Activated T-helper 17 cell treated with anti-CD3 and anti-CD28 coated beads, Interleukin-2, amount 50 U/mL, for 72 hours (primary cell): Measurements from ENCODE around the gene CDK14. TPM values are rescaled to one million over a fixed set of nuclear protein-coding genes. Genes with fewer than 3 reads are reported as not detected.

Experiments
- ATAC-seq: fragments of 150-1000 bp; cut with Tn5 transposase; replicated peaks from 2 replicates; pipeline ENCODE4 v1.10.0; 2021; ENCODE audit warnings: mild to moderate bottlenecking, moderate library complexity
- H3K27ac Mint-ChIP-seq: one replicate; pipeline ENCODE4 v1.8.0; 2022; ENCODE audit warnings: mixed read lengths
- H3K27me3 Mint-ChIP-seq: one replicate; pipeline ENCODE4 v1.8.0; 2022; ENCODE audit warnings: mixed read lengths
- H3K36me3 Mint-ChIP-seq: one replicate; pipeline ENCODE4 v1.8.0; 2022; ENCODE audit warnings: low read depth, mild to moderate bottlenecking, mixed read lengths
- H3K4me1 Mint-ChIP-seq: one replicate; pipeline ENCODE4 v1.8.0; 2022; ENCODE audit warnings: mixed read lengths
- H3K4me3 Mint-ChIP-seq: one replicate; pipeline ENCODE4 v1.8.0; 2022; ENCODE audit warnings: mild to moderate bottlenecking, mixed read lengths
- H3K9me3 Mint-ChIP-seq: one replicate; pipeline ENCODE4 v1.8.0; 2022; ENCODE audit warnings: mixed read lengths
- total RNA-seq, 2 donors: library from RNA; stranded (reverse); gene quantifications; one replicate each; pipeline ENCODE4 v1.2.3, GENCODE V29; 2022

The CDK14 gene
- total RNA-seq, 2 donors from 2014 or later = 0.04 to 1.4 TPM

DNA sequence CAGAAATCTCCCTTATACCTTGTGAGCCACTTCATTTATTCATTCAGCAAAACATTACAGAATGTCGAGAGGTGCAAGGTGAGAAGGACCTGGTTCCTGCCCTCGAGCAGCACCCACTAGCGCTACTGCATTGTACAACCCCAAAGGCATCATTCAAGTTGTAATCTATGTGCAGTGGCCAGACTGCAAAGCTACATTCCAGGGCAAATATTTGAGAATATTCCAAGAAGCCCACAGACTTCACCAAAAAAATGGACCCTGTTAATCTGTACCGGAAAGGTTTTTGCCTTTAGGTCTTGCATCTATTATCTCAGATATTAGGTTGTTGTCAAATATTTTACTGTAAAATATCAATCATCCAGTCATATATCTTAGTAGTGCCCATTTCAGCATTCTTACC, 372.8 kb downstream of the CDK14 start:
- Mint-ChIP-seq H3K4me3 (no peak overlapping the region), H3K9me3 (peaks cover 9% of the 10 kb centered on the region), H3K36me3 (no peaks in the 10 kb centered on the region), H3K27ac (no peak overlapping the region), H3K4me1 (no peaks in the 10 kb centered on the region), H3K27me3 (no peaks in the 10 kb centered on the region)
- no peak for ATAC-seq

DNA sequence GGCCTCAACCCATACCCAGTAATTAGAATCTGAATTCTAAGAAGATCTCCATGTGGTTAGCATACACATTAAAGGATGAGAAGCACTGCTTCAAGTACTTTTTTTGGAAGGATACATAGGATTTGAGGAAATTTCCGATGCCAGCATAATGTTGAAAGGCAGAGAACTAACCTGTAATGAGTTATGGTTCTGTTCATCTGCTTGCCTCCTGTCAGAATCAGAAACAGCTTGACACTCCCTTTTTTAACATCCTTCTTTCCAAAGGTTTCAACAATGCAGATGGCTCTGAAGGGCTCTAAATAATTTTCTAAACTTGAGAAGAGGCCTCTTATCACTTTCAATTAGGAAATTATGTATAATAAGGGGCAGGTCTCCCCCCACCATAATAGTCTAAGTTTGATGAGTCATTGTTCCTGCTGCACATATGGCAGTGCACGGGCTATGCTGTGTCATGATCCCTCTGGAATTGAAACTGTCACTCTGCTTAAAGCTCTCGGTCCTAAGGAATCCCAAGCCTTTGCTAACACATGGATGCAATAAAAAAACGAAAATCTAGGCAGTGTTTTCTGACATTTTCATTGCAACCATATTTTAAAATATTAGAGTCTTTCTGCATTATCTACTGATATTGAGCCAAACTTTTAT, 376.9 kb downstream of the CDK14 start:
- Mint-ChIP-seq H3K27me3 (no peaks in the 10 kb centered on the region), H3K36me3 (no peaks in the 10 kb centered on the region), H3K27ac (no peak overlapping the region), H3K4me1 (no peaks in the 10 kb centered on the region), H3K4me3 (no peak overlapping the region), H3K9me3 (peaks cover 28% of the 10 kb centered on the region)
- ATAC-seq = no peak

DNA sequence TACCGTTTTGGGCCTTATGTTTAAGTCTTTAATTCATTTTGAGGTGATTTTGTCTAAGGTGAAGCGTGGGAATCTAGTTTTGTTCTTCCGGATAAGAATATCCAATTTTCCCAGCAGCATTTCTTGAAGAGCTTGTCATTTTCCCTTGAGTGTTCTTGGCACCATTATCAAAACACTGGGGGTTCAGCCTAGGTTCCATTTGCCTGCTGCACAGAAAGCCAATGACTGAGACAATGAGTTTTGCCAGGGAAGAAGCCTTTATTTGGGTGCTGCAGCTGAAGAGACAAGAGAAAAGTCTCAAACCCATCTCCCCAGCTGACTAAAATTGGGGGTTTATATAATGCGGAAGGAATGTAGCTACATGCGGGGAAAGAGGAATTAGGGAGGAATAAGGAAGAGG, 380.9 kb downstream of the CDK14 start:
- no peak for ATAC-seq
- no peak overlapping the region for H3K27ac Mint-ChIP-seq
- no peaks in the 10 kb centered on the region for H3K4me1 Mint-ChIP-seq
- H3K27me3 Mint-ChIP-seq = no peaks in the 10 kb centered on the region
- peaks cover 26% of the 10 kb centered on the region for H3K9me3 Mint-ChIP-seq
- no peaks in the 10 kb centered on the region for H3K36me3 Mint-ChIP-seq
- no peak overlapping the region for H3K4me3 Mint-ChIP-seq

DNA sequence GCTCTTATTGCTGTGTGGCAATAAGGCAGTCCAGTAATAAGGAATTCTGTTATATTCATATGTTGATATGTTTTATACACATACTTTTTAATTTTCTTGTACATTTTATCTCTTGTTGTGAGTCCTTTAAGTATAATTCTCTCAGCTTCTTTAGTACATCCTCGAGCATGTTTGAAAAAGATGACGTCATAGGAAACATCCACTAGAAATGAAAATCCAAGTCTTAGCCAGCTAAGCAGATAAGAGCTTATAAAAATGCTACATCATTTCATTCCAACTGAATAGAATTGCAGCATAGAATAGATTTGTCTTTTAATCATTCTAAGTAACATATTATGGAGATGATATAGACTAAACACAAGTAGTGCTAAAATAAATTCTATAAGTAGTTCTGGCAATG, 384.4 kb downstream of the CDK14 start:
- no peak for ATAC-seq
- Mint-ChIP-seq H3K27ac (no peak overlapping the region), H3K4me3 (no peak overlapping the region), H3K27me3 (no peaks in the 10 kb centered on the region), H3K9me3 (peaks cover 32% of the 10 kb centered on the region), H3K4me1 (no peaks in the 10 kb centered on the region), H3K36me3 (no peaks in the 10 kb centered on the region)

- Mint-ChIP-seq H3K9me3 (peaks cover 15% of the 10 kb centered on the region), H3K36me3 (no peaks in the 10 kb centered on the region), H3K27me3 (no peaks in the 10 kb centered on the region), H3K4me1 (no peaks in the 10 kb centered on the region), H3K4me3 (no peak overlapping the region), H3K27ac (no peak overlapping the region)
- ATAC-seq = no peak
Observed at GRCh38 chr7:90982228-90982627, 386.1 kb downstream of the CDK14 start.

- no peak for ATAC-seq
- H3K4me3 Mint-ChIP-seq = no peak overlapping the region
- no peak overlapping the region for H3K27ac Mint-ChIP-seq
- no peaks in the 10 kb centered on the region for H3K4me1 Mint-ChIP-seq
- H3K27me3 Mint-ChIP-seq = no peaks in the 10 kb centered on the region
- no peaks in the 10 kb centered on the region for H3K36me3 Mint-ChIP-seq
- peaks cover 9% of the 10 kb centered on the region for H3K9me3 Mint-ChIP-seq
Observed at GRCh38 chr7:90984692-90985091, 388.6 kb downstream of the CDK14 start.

DNA sequence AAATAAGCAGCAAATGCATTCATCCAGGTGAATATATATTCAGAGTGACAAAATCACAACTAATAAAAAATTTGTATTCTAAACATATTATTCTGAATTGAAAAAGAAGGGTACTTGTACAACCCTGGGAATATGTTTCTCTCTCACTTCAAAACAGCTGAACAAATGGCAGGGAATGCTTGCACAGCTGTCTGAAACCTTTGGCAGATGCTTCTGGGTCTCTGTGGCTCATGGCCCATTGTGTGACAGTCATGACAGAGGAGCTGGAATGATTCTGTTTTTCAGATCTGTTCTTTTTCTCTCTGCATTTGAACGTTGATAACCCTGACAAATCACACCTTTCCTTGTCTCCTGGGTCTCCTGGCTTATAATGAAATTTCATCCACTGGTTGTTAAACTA, 392.4 kb downstream of the CDK14 start:
- no peak overlapping the region for H3K4me3 Mint-ChIP-seq
- no peaks in the 10 kb centered on the region for H3K36me3 Mint-ChIP-seq
- no peak for ATAC-seq
- H3K4me1 Mint-ChIP-seq = no peaks in the 10 kb centered on the region
- H3K27ac Mint-ChIP-seq = no peak overlapping the region
- H3K27me3 Mint-ChIP-seq = no peaks in the 10 kb centered on the region
- H3K9me3 Mint-ChIP-seq = peaks cover 7% of the 10 kb centered on the region

GRCh38 chr7:90988996-90989765, 393.1 kb downstream of the CDK14 start:
- Mint-ChIP-seq H3K4me1 (no peaks in the 10 kb centered on the region), H3K36me3 (no peaks in the 10 kb centered on the region), H3K27ac (no peak overlapping the region), H3K27me3 (no peaks in the 10 kb centered on the region), H3K4me3 (no peak overlapping the region), H3K9me3 (peaks cover 7% of the 10 kb centered on the region)
- ATAC-seq = no peak

DNA sequence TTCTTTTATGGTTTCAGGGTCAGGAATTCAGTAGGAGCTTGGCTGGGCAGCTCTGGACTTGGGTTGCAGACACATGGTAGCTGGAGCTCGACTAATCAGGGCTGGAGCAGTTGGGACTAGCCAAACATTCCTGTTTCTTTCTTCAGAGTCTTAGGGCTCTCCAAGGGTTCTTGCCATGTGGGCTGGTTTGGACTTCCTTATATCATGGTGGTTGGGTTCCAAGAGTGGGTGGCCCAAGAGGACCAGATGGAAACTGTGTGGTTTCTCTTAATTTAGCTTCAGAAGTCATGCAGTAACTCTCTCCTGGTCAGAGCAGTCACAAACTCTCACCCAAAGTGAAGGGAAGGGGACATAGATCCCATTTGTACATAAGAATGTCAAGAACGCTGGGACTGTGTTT, 398.0 kb downstream of the CDK14 start:
- no peak for ATAC-seq
- no peaks in the 10 kb centered on the region for H3K36me3 Mint-ChIP-seq

DNA sequence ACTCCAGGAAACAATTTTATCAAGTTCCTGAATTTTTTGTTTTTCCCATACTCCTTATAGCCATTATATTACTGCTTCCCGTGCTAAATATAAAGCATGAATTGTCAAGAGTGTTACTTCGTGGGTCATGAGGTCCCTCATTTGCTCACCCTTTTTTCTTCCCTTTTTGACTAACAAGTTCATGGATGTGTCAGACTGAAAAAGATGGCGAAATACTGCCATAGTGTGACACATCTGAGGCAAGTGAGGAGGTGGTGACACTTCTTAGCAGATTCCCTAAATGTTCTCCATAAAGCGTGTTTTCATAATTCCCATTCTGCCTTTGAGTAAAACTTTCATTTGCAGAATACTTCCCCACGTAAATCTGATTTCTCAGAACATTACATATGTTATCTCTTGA, 398.5 kb downstream of the CDK14 start:
- no peaks in the 10 kb centered on the region for H3K27me3 Mint-ChIP-seq
- H3K36me3 Mint-ChIP-seq = no peaks in the 10 kb centered on the region
- H3K4me1 Mint-ChIP-seq = no peaks in the 10 kb centered on the region
- H3K9me3 Mint-ChIP-seq = peaks cover 7% of the 10 kb centered on the region
- H3K4me3 Mint-ChIP-seq = no peak overlapping the region
- H3K27ac Mint-ChIP-seq = no peak overlapping the region
- no peak for ATAC-seq

More for the DNA sequence above, 398.0 kb downstream of the CDK14 start:
- Mint-ChIP-seq H3K9me3 (peaks cover 7% of the 10 kb centered on the region), H3K4me3 (no peak overlapping the region), H3K27ac (no peak overlapping the region), H3K4me1 (no peaks in the 10 kb centered on the region), H3K27me3 (no peaks in the 10 kb centered on the region)

GRCh38 chr7:90995996-90996395, 399.9 kb downstream of the CDK14 start:
- Mint-ChIP-seq H3K27ac (no peak overlapping the region), H3K36me3 (no peaks in the 10 kb centered on the region), H3K9me3 (peaks cover 5% of the 10 kb centered on the region), H3K4me3 (no peak overlapping the region), H3K4me1 (no peaks in the 10 kb centered on the region), H3K27me3 (no peaks in the 10 kb centered on the region)
- ATAC-seq = no peak

DNA sequence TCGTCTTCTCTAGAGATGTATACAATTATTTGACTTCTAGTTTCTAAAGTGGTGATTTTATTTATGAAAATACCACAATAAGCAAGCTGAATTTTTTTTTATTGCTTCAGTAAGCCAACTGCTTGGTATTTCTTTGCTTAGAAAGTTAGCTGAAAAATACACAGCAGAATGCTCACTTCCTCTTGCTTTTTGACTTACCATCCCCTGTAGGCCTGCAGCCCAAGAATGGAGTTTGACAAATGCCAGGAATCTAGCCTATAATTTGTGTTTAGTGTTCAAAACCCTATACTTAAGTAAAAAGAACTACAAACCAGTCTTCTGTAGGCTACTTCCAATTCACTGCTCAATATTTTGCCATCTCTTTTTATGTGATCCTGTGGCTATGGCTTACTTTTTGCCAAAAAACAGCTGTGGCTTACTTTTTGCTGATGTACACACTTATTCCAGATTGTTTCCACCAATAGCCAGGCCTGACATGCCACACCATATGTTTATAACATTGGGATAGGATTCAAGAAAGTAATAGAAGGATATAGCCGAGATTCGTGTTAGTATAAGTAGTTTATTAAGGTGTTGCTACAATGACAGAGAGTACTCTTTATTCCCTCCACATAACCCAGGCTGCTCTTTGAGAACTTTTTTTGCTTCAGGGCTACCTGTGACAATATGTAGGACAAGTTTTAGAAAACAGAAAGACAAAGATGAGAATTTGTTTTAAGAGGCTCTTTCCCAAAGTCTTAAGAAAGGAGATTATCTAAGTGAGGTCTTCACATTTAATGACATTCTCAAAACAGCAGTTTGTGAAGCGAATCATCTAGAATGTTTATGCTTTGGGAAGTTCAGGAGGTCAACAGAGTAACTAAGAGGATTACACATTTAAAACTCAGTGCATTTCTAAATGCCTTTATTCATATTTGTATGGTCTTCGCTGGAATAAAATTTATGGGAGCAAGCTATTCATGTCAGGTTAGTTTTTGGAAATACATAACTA, 404.2 kb downstream of the CDK14 start:
- H3K4me1 Mint-ChIP-seq = no peaks in the 10 kb centered on the region
- no peaks in the 10 kb centered on the region for H3K36me3 Mint-ChIP-seq
- no peak overlapping the region for H3K4me3 Mint-ChIP-seq
- H3K27ac Mint-ChIP-seq = no peak overlapping the region
- H3K9me3 Mint-ChIP-seq = peaks cover 4% of the 10 kb centered on the region
- ATAC-seq = no peak
- H3K27me3 Mint-ChIP-seq = peaks cover 3% of the 10 kb centered on the region

- Mint-ChIP-seq H3K27me3 (peaks cover 3% of the 10 kb centered on the region), H3K27ac (no peak overlapping the region), H3K4me1 (no peaks in the 10 kb centered on the region), H3K36me3 (no peaks in the 10 kb centered on the region), H3K9me3 (peaks cover 4% of the 10 kb centered on the region), H3K4me3 (no peak overlapping the region)
- ATAC-seq = no peak
Observed at GRCh38 chr7:91005024-91005423, 408.9 kb downstream of the CDK14 start.

GRCh38 chr7:91005841-91006240, 409.7 kb downstream of the CDK14 start:
- H3K4me3 Mint-ChIP-seq = no peak overlapping the region
- H3K36me3 Mint-ChIP-seq = no peaks in the 10 kb centered on the region

More at GRCh38 chr7:91005841-91006240, 409.7 kb downstream of the CDK14 start:
- Mint-ChIP-seq H3K9me3 (peaks cover 4% of the 10 kb centered on the region), H3K27me3 (peaks cover 3% of the 10 kb centered on the region), H3K4me1 (no peaks in the 10 kb centered on the region), H3K27ac (no peak overlapping the region)
- no peak for ATAC-seq
